Caco-2 (cell line): Measurements from ENCODE around the gene FANCI. TPM values are rescaled to one million over a fixed set of nuclear protein-coding genes. Genes with fewer than 3 reads are reported as not detected.

Source experiments
- BruUV-seq: library from RNA; stranded (reverse); fragments of 400-500 nt; replicated peaks from 2 replicates; lab custom pipeline; 2021; lab: Mats Ljungman, UMichigan
- CTCF ChIA-PET: fragments of 300-600 bp; sonication (Branson Sonifier 250); formaldehyde crosslinking; loops from one replicate; lab custom pipeline; 2022; ENCODE audit warnings: antibody characterized with exemption; lab: Charles Lee
- POLR2A ChIA-PET: fragments of 300-600 bp; sonication (Branson Sonifier 250); formaldehyde crosslinking; loops from one replicate; lab custom pipeline; 2022; ENCODE audit warnings: antibody characterized with exemption; lab: Charles Lee
- DNase-seq, 2 experiments: peaks; one replicate each; pipeline versions ENCODE4 v3.0.0 to v3.0.0-alpha.2; 2020 to 2022
- H3K27me3 ChIP-seq: replicated peaks from 2 replicates; pipeline ENCODE4 v1.6.0; 2011; ENCODE audit warnings: low read length; ENCODE audit not compliant: control insufficient read depth, insufficient read depth
- H3K36me3 ChIP-seq: 2 replicates; pipeline ENCODE4 v1.5.1; 2011; ENCODE audit warnings: low read length; ENCODE audit not compliant: control insufficient read depth, insufficient read depth
- H3K4me1 ChIP-seq: fragments of 250-450 bp; sonication (Bioruptor Pico); 2 replicates; pipeline ENCODE4 v1.5.1; 2020; ENCODE audit warnings: mild to moderate bottlenecking
- H3K4me3 ChIP-seq: 2 replicates; pipeline ENCODE4 v1.5.1; 2011; ENCODE audit warnings: low read depth, mild to moderate bottlenecking, control low read depth, low read length
- H3K9me3 ChIP-seq: fragments of 250-450 bp; sonication (Bioruptor Pico); 2 replicates; pipeline ENCODE4 v1.5.1; 2020; ENCODE audit warnings: mild to moderate bottlenecking, moderate library complexity
- H3K27ac Mint-ChIP-seq: one replicate; pipeline ENCODE4 v1.8.0; 2022; ENCODE audit warnings: mixed read lengths; ENCODE audit not compliant: unreplicated experiment
- H3K27me3 Mint-ChIP-seq: one replicate; pipeline ENCODE4 v1.8.0; 2022; ENCODE audit warnings: mixed read lengths; ENCODE audit not compliant: insufficient read depth, unreplicated experiment
- H3K36me3 Mint-ChIP-seq: one replicate; pipeline ENCODE4 v1.8.0; 2022; ENCODE audit warnings: mild to moderate bottlenecking, mixed read lengths; ENCODE audit not compliant: insufficient read depth, unreplicated experiment
- H3K4me1 Mint-ChIP-seq: one replicate; pipeline ENCODE4 v1.8.0; 2022; ENCODE audit warnings: low read depth, mixed read lengths; ENCODE audit not compliant: unreplicated experiment
- H3K4me3 Mint-ChIP-seq: one replicate; pipeline ENCODE4 v1.8.0; 2022; ENCODE audit warnings: mild to moderate bottlenecking, moderate library complexity, mixed read lengths; ENCODE audit not compliant: unreplicated experiment
- H3K9me3 Mint-ChIP-seq: one replicate; pipeline ENCODE4 v1.8.0; 2022; ENCODE audit warnings: mixed read lengths; ENCODE audit not compliant: unreplicated experiment
- CTCF ChIP-seq, 2 experiments: fragments of 200-600 bp in 1 of 2; IDR thresholded peaks; 1 replicate in 1 of 2; 2 replicates in 1 of 2; pipeline versions ENCODE4 v1.5.1 to v1.8.0; 2011 to 2022; ENCODE audit warnings: antibody characterized with exemption in 1 of 2, control low read depth in 1 of 2, inconsistent platforms in 1 of 2, low read depth in 1 of 2, low read length in 1 of 2, mild to moderate bottlenecking in 1 of 2, moderate library complexity in 1 of 2; ENCODE audit not compliant: insufficient read depth in 1 of 2, severe bottlenecking in 1 of 2, unreplicated experiment in 1 of 2
- intact Hi-C: fragments of 100-400 bp; cut with micrococcal nuclease; formaldehyde crosslinking; loops from one replicate; pipeline ENCODE4 v1.10.0; 2022; ENCODE audit not compliant: unreplicated experiment
- total RNA-seq: library from RNA; stranded (reverse); gene quantifications from 2 replicates; pipeline ENCODE4 v1.2.3, GENCODE V29; 2022

FANCI gene
- total RNA-seq, 1 experiment from 2014 or later = 94.2 TPM

GRCh38 chr15:89221543-89221942 lies 22.2 kb upstream of the FANCI start, which contains the start of gene RLBP1:
Gene RLBP1, minus strand, starts transcription at chr15:89221579. Its CDS starts 2,604 bp downstream, at chr15:89218975.
- CTCF ChIA-PET = interaction anchor here (1.9 kb wide), 1 partner anchor 15 kb away, joined by 7 read pairs; no protein-coding TSS in a partner anchor
- Mint-ChIP-seq H3K9me3 (no peaks in the 10 kb centered on the region), H3K4me3 (no peak within 1 kb of the TSS), H3K27me3 (no peaks in the 10 kb centered on the region), H3K27ac (no peak within 1 kb of the TSS), H3K4me1 (no peaks in the 10 kb centered on the region), H3K36me3 (no peaks in the 10 kb centered on the region)
- Histone ChIP-seq H3K27me3 (no peaks in the 10 kb centered on the region), H3K9me3 (no peaks in the 10 kb centered on the region), H3K4me1 (no peaks in the 10 kb centered on the region), H3K4me3 (no peak within 1 kb of the TSS), H3K36me3 (no peaks in the 10 kb centered on the region)
- no peak for DNase-seq
- BruUV-seq = no TSS peak
- no peak for TF ChIP-seq CTCF (IDR thresholded peaks at IDR 0.05; ENCODE audit: insufficient read depth in 1 of 2, low read depth in 1 of 2, low read length in 1 of 2, severe bottlenecking in 1 of 2, unreplicated experiment in 1 of 2)
- intact Hi-C loops = no loop called here
- POLR2A ChIA-PET = interaction anchor here (0.5 kb wide), 1 partner anchor 19 kb away, joined by 8 read pairs; no protein-coding TSS in a partner anchor

GRCh38 chr15:89225588-89225987 lies 18.2 kb upstream of the FANCI start:
- TF ChIP-seq CTCF (IDR thresholded peaks at IDR 0.05; ENCODE audit: insufficient read depth in 1 of 2, low read depth in 1 of 2, low read length in 1 of 2, severe bottlenecking in 1 of 2, unreplicated experiment in 1 of 2) = no peak
- H3K9me3 Mint-ChIP-seq = no peaks in the 10 kb centered on the region
- H3K36me3 ChIP-seq = no peaks in the 10 kb centered on the region
- no peaks in the 10 kb centered on the region for H3K27me3 Mint-ChIP-seq
- no peak for DNase-seq
- no peaks in the 10 kb centered on the region for H3K27me3 ChIP-seq
- H3K9me3 ChIP-seq = no peaks in the 10 kb centered on the region
- H3K4me1 Mint-ChIP-seq = no peaks in the 10 kb centered on the region
- H3K4me3 Mint-ChIP-seq = no peak overlapping the region
- intact Hi-C loops = no loop called here
- ChIA-PET POLR2A (no interaction called here), CTCF (interaction anchor here (1.4 kb wide), 1 partner anchor 19 kb away, joined by 3 read pairs; no protein-coding TSS in a partner anchor)
- no peak overlapping the region for H3K27ac Mint-ChIP-seq
- no peaks in the 10 kb centered on the region for H3K36me3 Mint-ChIP-seq
- H3K4me3 ChIP-seq = no peak overlapping the region
- no peaks in the 10 kb centered on the region for H3K4me1 ChIP-seq
- no TSS peak for BruUV-seq

- intact Hi-C loops = no loop called here
These were observed 17.2 kb upstream of the FANCI start for GRCh38 chr15:89226359-89227221.

More at GRCh38 chr15:89226359-89227221, 17.2 kb upstream of the FANCI start:
- no TSS peak for BruUV-seq
- H3K27me3 ChIP-seq = no peaks in the 10 kb centered on the region
- no peaks in the 10 kb centered on the region for H3K9me3 ChIP-seq
- POLR2A ChIA-PET = no interaction called here
- Mint-ChIP-seq H3K27me3 (no peaks in the 10 kb centered on the region), H3K4me1 (no peaks in the 10 kb centered on the region), H3K4me3 (no peak overlapping the region), H3K9me3 (no peaks in the 10 kb centered on the region), H3K36me3 (no peaks in the 10 kb centered on the region), H3K27ac (no peak overlapping the region)
- CTCF ChIA-PET = no interaction called here
- no peak for TF ChIP-seq CTCF (IDR thresholded peaks at IDR 0.05; ENCODE audit: insufficient read depth in 1 of 2, low read depth in 1 of 2, low read length in 1 of 2, severe bottlenecking in 1 of 2, unreplicated experiment in 1 of 2)
- no peaks in the 10 kb centered on the region for H3K4me1 ChIP-seq
- no peak overlapping the region for H3K4me3 ChIP-seq
- no peaks in the 10 kb centered on the region for H3K36me3 ChIP-seq
- no peak for DNase-seq
